Suprapubic skin (tissue), 4 donors: ENCODE measurements around the gene SIRPD.

Experiments
- CTCF ChIP-seq, 2 donors: fragments of 200-600 bp in 1 of 2; fragments of 450-650 bp in 1 of 2; sonication (generic) in 1 of 2; IDR thresholded peaks; one replicate each; pipeline ENCODE4 v1.5.1; 2016 to 2019; ENCODE audit warnings: antibody characterized with exemption in 2 of 2, mild to moderate bottlenecking in 1 of 2, moderate library complexity in 1 of 2
- EP300 ChIP-seq: sonication (generic); formaldehyde crosslinking; IDR thresholded peaks from one replicate; pipeline ENCODE4 v1.6.1; 2017; ENCODE audit warnings: antibody characterized with exemption
- POLR2A ChIP-seq, 2 donors: fragments of 450-650 bp; IDR thresholded peaks; one replicate each; pipeline ENCODE4 v1.6.1; 2017; ENCODE audit warnings: antibody characterized with exemption in 2 of 2, mild to moderate bottlenecking in 2 of 2, moderate library complexity in 2 of 2
- POLR2AphosphoS5 ChIP-seq, 3 donors: sonication (generic); formaldehyde crosslinking; IDR thresholded peaks; one replicate each; pipeline ENCODE4 v1.6.1; 2017; ENCODE audit warnings: antibody characterized with exemption in 3 of 3

- no peak for TF ChIP-seq POLR2A (IDR thresholded peaks at IDR 0.05)
- no peak for TF ChIP-seq CTCF (IDR thresholded peaks at IDR 0.05)
- TF ChIP-seq POLR2AphosphoS5 (IDR thresholded peaks at IDR 0.05) = no peak
- TF ChIP-seq EP300 = no peak
Measured at GRCh38 chr20:1577906-1578305, 20.4 kb upstream of the SIRPD start.
